Measurements from ENCODE around the gene SRGAP3. TPM values are rescaled to one million over a fixed set of nuclear protein-coding genes. Genes with fewer than 3 reads are reported as not detected.

Gene SRGAP3
- total RNA-seq, 1 experiment from 2014 or later = 3.0 TPM

DNA sequence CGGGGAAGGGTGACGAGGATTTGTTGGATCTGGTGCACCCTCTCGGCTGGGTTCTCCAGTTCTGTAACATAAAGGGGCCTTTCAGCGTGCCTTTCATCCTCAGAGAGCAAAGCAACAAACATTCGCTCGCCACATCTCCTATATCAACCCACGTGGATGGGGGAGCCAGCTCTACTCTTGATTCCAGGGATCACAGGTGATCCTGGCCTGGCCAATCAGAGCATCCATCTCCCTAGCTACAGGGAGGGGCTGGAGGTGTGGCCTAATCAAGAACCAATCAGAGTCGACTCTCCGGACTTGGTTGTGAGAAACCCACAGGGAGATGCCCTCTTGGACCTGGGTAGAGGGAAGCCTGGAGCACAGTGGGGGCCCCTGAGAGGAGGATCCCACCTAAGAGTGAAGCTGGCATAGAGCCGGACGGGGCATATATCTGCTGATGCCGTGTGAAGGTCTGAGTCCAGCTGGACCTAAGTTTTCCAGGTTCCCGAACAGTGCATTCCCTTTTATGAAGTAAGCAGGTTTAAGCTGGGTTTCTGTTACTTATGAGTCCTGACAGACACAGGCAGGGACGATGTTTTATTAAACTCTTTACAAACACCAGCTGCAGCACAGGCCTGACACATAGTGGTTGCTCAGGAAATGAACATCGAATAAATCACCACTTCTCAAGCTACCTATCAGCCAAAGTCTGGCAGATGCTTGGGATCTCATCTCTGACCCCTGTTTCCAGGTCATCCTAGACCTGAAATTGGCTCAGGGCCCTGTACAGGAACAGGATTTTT is 235.5 kb downstream of the SRGAP3 start:
- DNase-seq (ENCODE audit: low read depth, low spot score) = no peak
- in situ Hi-C loops (cut with HindIII; ENCODE audit: low pct_unique_long_range_greater_than_20kb, low sequenced_read_pairs) = no loop called here

DNA sequence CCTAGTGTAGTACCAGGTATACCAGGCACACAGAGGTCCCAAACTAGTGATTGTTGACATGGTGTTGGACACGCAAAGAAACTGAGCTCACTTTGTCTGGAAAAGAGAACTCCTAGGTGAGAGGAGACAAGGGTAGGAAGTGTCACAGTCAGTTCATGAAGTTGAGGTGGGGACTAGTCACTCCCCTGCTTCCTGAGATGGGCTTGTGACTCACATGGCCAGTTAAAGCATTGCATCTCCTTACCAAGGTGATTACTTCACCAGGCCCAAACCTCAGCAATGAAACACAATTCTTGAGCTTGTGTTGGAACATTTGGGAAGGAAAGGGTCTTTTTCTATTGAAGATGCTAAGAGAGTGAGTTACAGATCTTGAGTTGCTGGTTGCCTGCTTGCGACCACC is 236.9 kb downstream of the SRGAP3 start:
- DNase-seq (ENCODE audit: low read depth, low spot score) = no peak

DNA sequence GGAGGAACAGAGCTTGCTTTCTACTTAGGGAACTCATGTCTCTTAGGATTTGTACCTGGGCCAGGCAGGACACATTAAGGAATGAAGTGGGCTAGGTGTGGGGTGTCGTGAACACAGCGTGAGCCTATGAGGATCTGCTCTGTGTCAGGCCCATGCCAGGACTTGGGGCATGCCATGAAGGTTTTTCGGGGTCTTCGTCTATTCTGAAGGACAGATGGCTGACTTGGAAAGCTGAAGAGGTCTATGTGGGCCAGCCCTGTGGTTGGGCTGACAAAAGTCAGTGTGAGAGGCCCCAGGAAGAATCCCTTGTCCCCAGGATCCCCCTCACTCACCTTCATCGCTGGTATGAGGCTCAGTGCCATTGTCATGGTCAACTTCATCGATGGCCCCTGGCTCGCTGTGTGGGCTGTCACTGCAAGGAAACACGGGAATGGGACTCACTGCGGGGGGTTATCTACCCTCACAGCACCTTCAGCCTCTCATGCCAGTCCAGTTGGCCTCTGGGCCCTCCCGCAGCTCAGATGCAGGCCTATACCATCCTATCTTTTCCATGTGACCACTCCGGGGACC is 239.4 kb downstream of the SRGAP3 start:
- in situ Hi-C loops (cut with HindIII; ENCODE audit: low pct_unique_long_range_greater_than_20kb, low sequenced_read_pairs) = no loop called here
- DNase-seq (ENCODE audit: low read depth, low spot score) = no peak

More for the DNA sequence above, 236.9 kb downstream of the SRGAP3 start:
- in situ Hi-C loops (cut with HindIII; ENCODE audit: low pct_unique_long_range_greater_than_20kb, low sequenced_read_pairs) = no loop called here

DNA sequence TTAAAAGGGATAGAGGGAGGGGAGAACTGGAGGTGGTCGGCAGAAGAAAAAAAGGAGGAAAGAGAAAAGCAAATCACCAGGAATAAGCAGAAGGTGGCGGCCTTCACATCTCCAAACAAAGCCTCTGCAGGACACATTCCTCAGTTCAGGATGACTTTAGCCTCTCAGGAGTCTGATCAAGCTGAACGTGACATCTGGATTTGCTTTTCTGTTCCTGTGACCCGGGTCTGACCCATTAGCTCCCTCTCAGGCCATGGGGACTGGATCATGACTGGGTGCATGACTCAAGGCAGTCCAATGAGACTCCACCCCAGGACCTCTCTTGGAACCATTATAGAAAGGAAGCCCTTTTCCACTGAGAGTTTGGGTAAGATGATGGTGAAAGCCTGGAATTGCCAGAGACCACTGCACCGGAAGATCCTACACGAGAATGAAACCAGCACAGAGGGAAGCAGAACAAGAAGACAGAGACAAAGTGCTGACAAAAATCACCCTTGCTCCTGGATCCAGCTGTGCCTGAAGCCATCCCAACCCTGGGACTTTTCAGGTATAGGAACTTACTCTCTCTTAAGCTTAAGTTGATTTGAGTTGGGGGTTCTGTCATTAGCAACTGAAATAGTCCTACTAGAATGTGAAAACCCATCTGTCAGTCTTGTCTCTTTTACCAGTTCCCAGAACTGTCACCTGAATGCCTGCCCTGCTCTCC is 240.7 kb downstream of the SRGAP3 start:
- no peak for DNase-seq (ENCODE audit: low read depth, low spot score)
- in situ Hi-C loops (cut with HindIII; ENCODE audit: low pct_unique_long_range_greater_than_20kb, low sequenced_read_pairs) = no loop called here

DNA sequence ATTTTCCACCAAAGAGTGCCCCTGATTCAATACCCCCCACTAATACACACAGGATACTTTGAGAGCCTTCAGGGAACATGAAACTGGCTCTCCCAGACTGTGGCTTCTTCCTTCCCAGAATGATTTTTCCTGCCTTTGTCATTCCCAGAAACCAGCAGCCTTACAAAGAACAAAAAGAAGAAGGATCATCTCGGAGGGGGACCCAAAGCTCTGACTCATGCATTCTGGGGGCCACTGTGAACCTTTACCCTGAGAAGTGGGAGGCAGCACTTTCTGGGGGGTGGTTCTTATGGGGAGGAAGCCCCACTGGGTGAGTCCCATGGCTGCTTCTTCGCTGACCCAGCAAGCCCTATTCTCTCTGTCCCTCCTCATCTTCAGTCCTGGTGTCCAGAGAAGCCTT is 241.5 kb downstream of the SRGAP3 start:
- in situ Hi-C loops (cut with HindIII; ENCODE audit: low pct_unique_long_range_greater_than_20kb, low sequenced_read_pairs) = no loop called here
- no peak for DNase-seq (ENCODE audit: low read depth, low spot score)

DNA sequence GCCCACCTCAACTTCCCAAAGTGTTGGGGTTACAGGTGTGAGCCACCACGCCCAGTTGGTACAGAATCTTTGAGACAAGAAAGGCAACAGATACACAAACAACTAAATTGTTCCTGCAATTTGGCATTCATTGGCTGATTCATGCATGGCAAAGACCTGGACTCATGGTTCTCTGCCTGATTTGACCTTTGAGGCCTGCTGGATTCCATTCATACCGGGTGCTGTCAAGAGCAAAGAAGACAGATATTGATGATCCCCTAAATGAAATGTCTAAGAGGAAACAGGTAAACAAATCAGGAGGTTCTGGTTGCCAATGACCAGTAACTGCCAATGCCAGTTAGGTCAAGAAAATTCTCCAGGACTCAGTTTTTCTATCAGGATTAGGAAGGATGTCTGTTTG is 242.2 kb downstream of the SRGAP3 start:
- no peak for DNase-seq (ENCODE audit: low read depth, low spot score)
- in situ Hi-C loops (cut with HindIII; ENCODE audit: low pct_unique_long_range_greater_than_20kb, low sequenced_read_pairs) = no loop called here

DNA sequence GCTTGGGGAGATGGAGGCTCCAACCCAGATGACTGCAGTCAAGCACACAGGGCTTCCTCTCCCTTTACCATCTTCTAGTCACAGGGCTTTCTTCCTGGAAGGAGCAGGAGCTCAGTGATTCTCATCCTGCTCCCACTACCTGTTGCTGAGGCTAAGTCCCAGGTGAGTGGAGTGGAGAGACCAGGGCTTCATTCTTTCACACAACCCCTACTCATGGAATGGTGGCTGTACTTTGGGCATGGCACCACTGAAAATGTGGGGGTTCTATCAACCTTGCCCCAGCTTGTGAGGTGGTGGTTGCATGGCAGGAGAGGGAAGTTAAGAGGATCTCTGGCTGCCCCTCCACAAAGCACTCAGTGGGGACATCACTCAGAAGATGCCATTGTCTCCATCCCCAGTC is 249.4 kb downstream of the SRGAP3 start:
- DNase-seq (ENCODE audit: low read depth, low spot score) = no peak
- in situ Hi-C loops (cut with HindIII; ENCODE audit: low pct_unique_long_range_greater_than_20kb, low sequenced_read_pairs) = no loop called here

DNA sequence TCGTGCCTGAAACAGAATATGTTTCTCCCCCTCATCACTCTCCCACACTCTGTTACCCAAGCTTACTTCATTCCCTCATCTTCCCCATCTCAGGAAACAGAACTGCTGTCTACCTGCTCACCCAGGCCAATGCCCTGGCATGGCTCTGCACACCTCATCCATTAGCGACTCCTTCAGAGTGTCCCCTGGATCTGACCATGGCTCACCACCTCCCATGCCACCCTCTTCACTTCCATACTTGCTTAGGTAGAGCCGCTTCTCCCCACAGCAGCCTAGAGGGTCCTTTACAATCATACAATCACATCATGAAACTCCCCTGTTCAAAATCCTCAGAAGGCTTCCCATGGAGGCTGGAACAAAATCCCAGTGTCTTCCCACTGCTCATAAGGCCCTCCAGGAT is 252.3 kb downstream of the SRGAP3 start:
- DNase-seq (ENCODE audit: low read depth, low spot score) = no peak
- in situ Hi-C loops (cut with HindIII; ENCODE audit: low pct_unique_long_range_greater_than_20kb, low sequenced_read_pairs) = loop anchor here (25.0 kb wide), 1 partner anchor 315 kb away; no protein-coding TSS in a partner anchor

DNA sequence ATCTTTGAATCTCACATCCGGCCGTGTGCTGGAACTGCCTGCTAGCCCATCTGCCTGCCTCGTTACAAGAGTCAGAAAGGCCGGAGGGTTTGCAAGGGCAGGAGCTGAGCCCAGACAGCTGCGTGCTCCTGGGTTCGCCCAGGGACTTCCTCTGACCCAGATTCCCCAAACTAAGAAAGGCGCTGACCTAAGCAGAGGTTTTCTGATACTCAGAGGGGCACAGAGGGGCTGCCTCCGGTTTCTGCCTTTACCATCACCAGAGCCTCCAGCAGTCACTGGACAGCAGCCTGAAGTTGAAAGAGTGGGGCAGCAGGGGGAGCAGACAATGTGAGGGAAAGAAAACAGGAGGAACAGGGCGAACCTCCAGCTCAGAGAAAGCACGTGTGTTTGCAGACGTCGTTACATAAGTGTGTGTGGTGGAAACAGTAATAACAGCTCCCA is 252.7 kb downstream of the SRGAP3 start:
- DNase-seq (ENCODE audit: low read depth, low spot score) = peak; percentile 10
- in situ Hi-C loops (cut with HindIII; ENCODE audit: low pct_unique_long_range_greater_than_20kb, low sequenced_read_pairs) = loop anchor here (25.0 kb wide), 1 partner anchor 316 kb away; no protein-coding TSS in a partner anchor

DNA sequence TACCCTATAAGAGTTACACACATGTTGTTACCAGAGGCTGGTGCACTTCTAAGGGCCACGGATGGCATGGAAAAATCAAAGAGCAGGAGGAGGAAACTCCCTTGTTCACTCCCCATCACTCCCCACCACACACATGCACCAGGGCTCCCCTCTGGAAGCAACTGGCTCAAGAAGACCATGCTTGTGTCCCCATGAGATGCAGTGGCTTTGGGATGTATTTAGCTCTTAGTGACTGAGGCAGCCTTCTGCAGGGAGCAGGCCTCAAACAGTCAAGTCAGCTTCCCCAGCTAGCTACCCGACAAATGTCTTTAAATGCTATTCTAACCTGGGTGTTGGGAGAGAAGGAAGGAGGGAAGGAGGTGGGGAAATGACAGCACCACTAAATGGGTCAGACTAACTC is 253.2 kb downstream of the SRGAP3 start:
- no peak for DNase-seq (ENCODE audit: low read depth, low spot score)
- in situ Hi-C loops (cut with HindIII; ENCODE audit: low pct_unique_long_range_greater_than_20kb, low sequenced_read_pairs) = loop anchor here (25.0 kb wide), 1 partner anchor 316 kb away; no protein-coding TSS in a partner anchor

DNA sequence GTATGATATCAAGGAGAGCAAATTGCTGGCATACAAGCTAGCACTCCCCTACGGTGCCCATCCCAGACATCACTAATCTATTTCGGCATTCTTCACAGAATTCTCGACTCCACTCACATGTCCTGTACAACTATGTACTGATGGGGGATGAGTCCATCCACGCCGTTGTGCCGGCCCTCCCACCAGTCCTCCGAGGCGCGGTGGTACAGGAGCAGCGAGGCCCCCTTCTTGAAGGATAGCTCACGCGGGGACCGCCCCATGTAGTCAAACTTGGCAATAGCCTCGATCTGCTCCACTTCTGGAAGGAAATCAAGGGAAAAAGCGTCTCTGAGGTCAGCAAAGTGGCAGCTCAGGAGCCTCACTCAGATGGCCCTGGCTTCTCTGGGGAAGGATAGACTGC is 255.2 kb downstream of the SRGAP3 start:
- in situ Hi-C loops (cut with HindIII; ENCODE audit: low pct_unique_long_range_greater_than_20kb, low sequenced_read_pairs) = loop anchor here (25.0 kb wide), 1 partner anchor 318 kb away; no protein-coding TSS in a partner anchor
- DNase-seq (ENCODE audit: low read depth, low spot score) = no peak

DNA sequence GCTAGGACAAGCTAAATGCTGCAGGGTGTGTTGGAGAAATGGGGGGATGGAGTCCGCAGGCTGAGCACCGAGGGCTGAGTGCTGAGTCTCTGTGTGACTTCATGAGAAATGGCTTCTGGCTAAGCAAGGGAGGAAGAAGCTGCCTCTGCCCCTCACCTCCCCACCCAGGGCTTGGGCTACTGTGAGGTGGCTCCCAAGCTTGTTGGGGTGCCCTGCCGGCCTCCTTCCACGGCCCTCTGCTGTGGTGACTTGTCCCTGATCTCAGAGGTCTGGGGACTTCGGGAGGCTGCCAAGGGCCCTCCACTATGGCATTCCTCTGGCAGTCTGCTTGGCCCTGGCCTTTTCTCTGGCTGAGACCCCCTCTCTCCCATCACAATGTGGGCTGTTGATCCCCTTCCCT is 256.1 kb downstream of the SRGAP3 start:
- DNase-seq (ENCODE audit: low read depth, low spot score) = no peak
- in situ Hi-C loops (cut with HindIII; ENCODE audit: low pct_unique_long_range_greater_than_20kb, low sequenced_read_pairs) = loop anchor here (25.0 kb wide), 1 partner anchor 319 kb away; no protein-coding TSS in a partner anchor

DNA sequence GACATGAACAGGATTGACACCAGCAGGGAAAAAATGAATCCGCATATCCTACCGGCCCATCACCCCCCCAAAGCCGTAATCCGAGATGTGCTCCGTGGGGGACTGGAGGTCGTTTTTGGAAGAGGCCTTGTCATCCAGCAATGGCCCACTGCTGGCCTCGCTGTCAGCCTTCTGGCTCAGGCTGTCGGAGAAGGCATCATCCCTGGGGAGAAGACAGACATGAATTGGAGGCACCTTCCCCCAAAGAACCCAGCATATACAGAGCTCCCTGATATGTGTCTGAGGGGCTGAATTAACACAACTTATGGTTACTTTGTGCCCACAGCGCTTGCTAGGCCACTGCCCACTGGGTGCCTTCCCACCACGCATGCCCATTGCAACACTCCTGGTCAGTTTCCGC is 256.6 kb downstream of the SRGAP3 start:
- DNase-seq (ENCODE audit: low read depth, low spot score) = no peak
- in situ Hi-C loops (cut with HindIII; ENCODE audit: low pct_unique_long_range_greater_than_20kb, low sequenced_read_pairs) = loop anchor here (25.0 kb wide), 1 partner anchor 319 kb away; no protein-coding TSS in a partner anchor

DNA sequence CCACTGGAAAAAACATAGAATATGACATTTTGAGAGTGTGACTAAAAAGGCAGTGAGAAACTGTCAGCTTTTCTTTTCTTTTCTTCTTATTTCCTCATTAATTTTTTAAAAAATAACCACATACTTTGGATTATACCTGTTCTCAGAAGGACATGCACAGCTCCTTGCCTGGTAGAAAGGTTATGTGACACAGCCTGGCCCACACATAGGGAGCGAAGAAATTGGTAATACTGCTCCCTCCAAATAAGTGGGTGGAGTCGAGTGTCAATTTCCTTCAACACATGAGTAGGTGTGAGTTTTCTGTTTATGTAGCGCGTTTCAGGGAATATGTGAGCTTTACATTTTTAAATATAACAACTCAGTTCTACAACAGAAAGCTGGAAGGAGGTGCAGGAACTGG is 257.2 kb downstream of the SRGAP3 start:
- in situ Hi-C loops (cut with HindIII; ENCODE audit: low pct_unique_long_range_greater_than_20kb, low sequenced_read_pairs) = loop anchor here (25.0 kb wide), 1 partner anchor 320 kb away; no protein-coding TSS in a partner anchor
- no peak for DNase-seq (ENCODE audit: low read depth, low spot score)

DNA sequence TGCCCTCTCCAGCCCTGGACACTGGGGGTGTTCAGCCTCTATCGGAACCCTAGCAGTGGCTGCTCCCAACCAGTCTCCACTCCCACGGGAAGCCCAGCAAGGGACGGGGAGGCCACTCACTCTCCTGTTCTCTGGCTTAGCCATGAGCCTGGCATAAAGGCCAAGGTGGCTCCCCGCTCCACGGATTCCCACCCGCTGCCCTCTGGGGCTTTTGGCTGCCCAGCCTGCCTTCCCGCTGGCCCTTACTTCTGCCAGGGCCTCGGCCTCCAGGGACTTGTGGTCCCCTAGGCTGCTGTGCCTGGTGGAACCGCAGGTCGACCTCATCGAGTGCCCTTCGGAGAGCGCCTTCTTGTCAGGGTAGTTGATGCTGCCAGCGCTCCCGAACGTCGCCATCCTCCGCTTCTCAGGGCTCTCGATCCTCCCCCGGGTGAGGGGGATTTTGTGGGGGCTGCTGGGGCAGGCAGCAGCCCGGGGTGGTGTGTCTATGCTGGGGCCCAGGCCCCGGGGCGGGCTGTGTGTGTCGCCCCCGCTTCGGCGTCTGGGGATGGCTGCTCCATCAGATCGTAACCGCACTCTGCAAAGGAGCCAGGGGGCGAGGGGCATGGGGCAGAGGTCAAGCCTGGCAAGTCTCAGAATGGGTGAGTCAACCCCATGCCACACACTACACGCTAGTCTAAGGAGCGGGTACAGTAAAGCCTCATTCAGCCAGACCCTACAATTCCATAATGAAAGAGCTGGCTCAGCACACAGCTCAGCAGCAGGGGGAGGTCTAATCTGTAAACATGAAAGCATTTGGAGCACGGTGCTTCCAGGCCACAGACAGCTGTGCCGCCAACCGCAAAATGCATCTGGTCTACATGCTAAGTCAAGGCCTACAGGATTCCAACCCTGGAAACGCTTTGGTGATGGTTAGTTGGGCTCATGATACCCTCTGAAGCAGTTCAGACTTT is 258.9 kb downstream of the SRGAP3 start:
- in situ Hi-C loops (cut with HindIII; ENCODE audit: low pct_unique_long_range_greater_than_20kb, low sequenced_read_pairs) = loop anchor here (25.0 kb wide), 1 partner anchor 322 kb away; no protein-coding TSS in a partner anchor
- no peak for DNase-seq (ENCODE audit: low read depth, low spot score)

DNA sequence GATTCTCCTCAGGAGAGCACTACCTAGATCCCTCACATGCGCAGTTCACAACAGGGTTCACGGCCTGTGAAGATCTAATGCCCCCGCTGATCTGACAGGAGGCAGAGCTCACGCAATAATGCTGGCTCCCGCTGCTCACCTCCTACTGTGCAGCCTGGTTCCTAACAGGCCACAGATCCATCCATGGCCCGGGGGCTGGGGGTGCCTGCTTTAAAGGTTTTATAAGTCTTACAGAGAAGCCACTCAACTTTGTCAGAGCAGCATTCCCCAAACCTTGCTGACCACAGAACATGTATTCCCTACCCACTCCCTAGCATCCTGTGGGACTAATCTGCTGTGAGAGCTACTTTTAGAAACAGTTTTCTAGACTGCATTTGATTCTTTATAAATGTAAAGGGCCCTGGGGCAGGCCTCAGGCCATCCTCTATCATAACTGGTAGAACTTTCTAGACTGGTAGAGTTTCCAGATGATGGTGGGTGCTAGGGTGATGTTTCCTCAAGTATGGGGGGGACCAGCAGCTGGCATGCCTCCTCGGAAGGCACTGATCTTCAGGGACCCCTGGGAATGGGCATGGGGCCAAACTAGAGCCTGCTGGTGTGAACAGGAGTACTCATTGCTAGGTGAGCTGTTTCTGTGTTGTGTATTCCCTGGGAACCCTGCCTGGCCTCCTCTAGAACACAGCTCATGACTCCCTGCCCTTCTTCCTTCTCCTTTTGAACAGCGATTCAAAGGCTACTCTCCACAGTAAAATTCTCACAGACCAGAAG is 260.5 kb downstream of the SRGAP3 start:
- in situ Hi-C loops (cut with HindIII; ENCODE audit: low pct_unique_long_range_greater_than_20kb, low sequenced_read_pairs) = loop anchor here (25.0 kb wide), 1 partner anchor 323 kb away; no protein-coding TSS in a partner anchor
- DNase-seq (ENCODE audit: low read depth, low spot score) = no peak

DNA sequence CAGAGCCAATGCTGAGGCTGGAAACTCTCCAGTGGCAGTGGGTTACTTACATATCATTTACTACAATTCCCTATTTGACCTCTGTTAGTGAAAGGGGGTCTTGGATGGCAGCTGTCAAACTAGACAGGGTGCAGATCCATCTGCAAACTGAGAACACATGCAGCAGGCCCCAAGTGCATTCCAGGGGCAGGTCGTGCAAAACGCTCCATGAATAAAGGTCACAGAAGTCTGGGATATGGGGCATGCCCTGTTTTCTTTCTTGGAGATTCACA is 261.1 kb downstream of the SRGAP3 start:
- in situ Hi-C loops (cut with HindIII; ENCODE audit: low pct_unique_long_range_greater_than_20kb, low sequenced_read_pairs) = loop anchor here (25.0 kb wide), 1 partner anchor 324 kb away; no protein-coding TSS in a partner anchor
- DNase-seq (ENCODE audit: low read depth, low spot score) = no peak

Data from SK-MEL-5 (cell line).